HCT116 (cell line): Measurements from ENCODE around the gene NDUFC2. TPM values are rescaled to one million over a fixed set of nuclear protein-coding genes. Genes with fewer than 3 reads are reported as not detected.

Experiments used
- ATAC-seq: fragments of 200-7000 bp; cut with Tn5 transposase; 2 replicates; pipeline ENCODE4 v1.9.1; 2020; ENCODE audit warnings: mild to moderate bottlenecking, moderate library complexity
- BruUV-seq: library from RNA; stranded (reverse); fragments of 400-500 nt; replicated peaks from 2 replicates; lab custom pipeline; 2021; lab: Mats Ljungman, UMichigan
- CTCF ChIA-PET: fragments of 300-600 bp; sonication (Branson Sonifier 250); formaldehyde crosslinking; loops from one replicate; lab custom pipeline; 2021; ENCODE audit warnings: antibody characterized with exemption; lab: Charles Lee
- POLR2A ChIA-PET: fragments of 300-600, 350-600 bp; sonication (Branson Sonifier 250); formaldehyde crosslinking; loops from one replicate; lab custom pipeline; 2021; ENCODE audit warnings: antibody characterized with exemption; lab: Charles Lee
- RAD21 ChIA-PET, 2 experiments: fragments of 300-600 bp; sonication (Branson Sonifier 250); formaldehyde crosslinking; loops; one replicate each; lab custom pipeline; 2023; ENCODE audit warnings: low total read pairs in 2 of 2; ENCODE audit not compliant: uncharacterized antibody in 2 of 2, unreplicated experiment in 2 of 2, low non-redundant PET in 1 of 2; lab: Charles Lee
- DNase-seq: peaks from one replicate; pipeline ENCODE4 v3.0.0-alpha.2; 2010; ENCODE audit warnings: low read depth, low spot score
- H2AFZ ChIP-seq: fragments of 200-600 bp; shearing (Covaris generic), sonication (generic); 2 replicates; pipeline ENCODE4 v1.6.1; 2017; ENCODE audit warnings: low read depth, mixed run types, mixed read lengths, antibody characterized with exemption, low read length; ENCODE audit not compliant: poor library complexity, severe bottlenecking
- H3K27ac ChIP-seq: 2 replicates; pipeline ENCODE4 v1.5.1; 2012; ENCODE audit warnings: low read depth, low read length
- H3K27me3 ChIP-seq: fragments of 200-600 bp; sonication (generic); 2 replicates; pipeline ENCODE4 v1.6.1; 2016; ENCODE audit warnings: mixed run types, low read length, mixed read lengths; ENCODE audit not compliant: insufficient read depth
- H3K36me3 ChIP-seq, 2 experiments: fragments of 200-500 bp in 1 of 2; fragments of 200-600 bp in 1 of 2; sonication (Bioruptor generic) in 1 of 2; sonication (generic) in 1 of 2; 2 replicates each; pipeline versions ENCODE4 v1.5.1 to v1.6.1; 2014 to 2016; ENCODE audit warnings: low read length in 2 of 2, inconsistent platforms in 1 of 2, mixed read lengths in 1 of 2, mixed run types in 1 of 2; ENCODE audit not compliant: insufficient read depth in 2 of 2, control insufficient read depth in 1 of 2
- H3K4me1 ChIP-seq, 2 experiments: fragments of 200-600 bp in 1 of 2; sonication (generic) in 1 of 2; 2 replicates each; pipeline versions ENCODE4 v1.5.1 to v1.6.1; 2012 to 2017; ENCODE audit warnings: low read length in 2 of 2, inconsistent platforms in 1 of 2, mild to moderate bottlenecking in 1 of 2, mixed read lengths in 1 of 2, mixed run types in 1 of 2, moderate library complexity in 1 of 2; ENCODE audit not compliant: insufficient read depth in 2 of 2, control insufficient read depth in 1 of 2
- H3K4me2 ChIP-seq: fragments of 200-600 bp; sonication (generic); 2 replicates; pipeline ENCODE4 v1.6.1; 2017; ENCODE audit warnings: mixed run types, low read length, mixed read lengths
- H3K4me3 ChIP-seq, 2 experiments: fragments of 200-600 bp in 1 of 2; sonication (generic) in 1 of 2; replicated peaks in 1 of 2; 2 replicates each; pipeline ENCODE4 v1.5.1; 2011 to 2016; ENCODE audit warnings: low read length in 2 of 2, control low read depth in 1 of 2, low read depth in 1 of 2, mild to moderate bottlenecking in 1 of 2, mixed read lengths in 1 of 2, mixed run types in 1 of 2
- H3K79me2 ChIP-seq: fragments of 200-600 bp; sonication (generic); 2 replicates; pipeline ENCODE4 v1.6.1; 2017; ENCODE audit warnings: mild to moderate bottlenecking, mixed run types, low read length, moderate library complexity, mixed read lengths; ENCODE audit not compliant: insufficient read depth
- H3K9ac ChIP-seq: fragments of 200-600 bp; sonication (generic); 2 replicates; pipeline ENCODE4 v1.6.1; 2016; ENCODE audit warnings: low read length, mixed read lengths
- H3K9me2 ChIP-seq: fragments of 200-600 bp; sonication (generic), shearing (Covaris generic); 2 replicates; pipeline ENCODE4 v1.6.1; 2017; ENCODE audit warnings: mixed run types, mild to moderate bottlenecking, moderate library complexity; ENCODE audit not compliant: insufficient read depth
- H3K9me3 ChIP-seq, 2 experiments: fragments of 200-500 bp in 1 of 2; fragments of 200-600 bp in 1 of 2; sonication (Bioruptor generic) in 1 of 2; sonication (generic) in 1 of 2; 2 replicates each; pipeline ENCODE4 v1.6.1; 2014 to 2017; ENCODE audit warnings: low read length in 2 of 2, mixed read lengths in 2 of 2, inconsistent platforms in 1 of 2, low read depth in 1 of 2, mild to moderate bottlenecking in 1 of 2, mixed run types in 1 of 2, moderate library complexity in 1 of 2; ENCODE audit not compliant: control insufficient read depth in 1 of 2, insufficient read depth in 1 of 2
- H4K20me1 ChIP-seq: fragments of 200-600 bp; sonication (generic), shearing (Covaris generic); 2 replicates; pipeline ENCODE4 v1.6.1; 2017; ENCODE audit warnings: mixed run types, mild to moderate bottlenecking, moderate library complexity; ENCODE audit not compliant: insufficient read depth
- CBX3 ChIP-seq: IDR thresholded peaks from 2 replicates; pipeline ENCODE4 v1.6.1; 2012; ENCODE audit warnings: low read depth
- CEBPB ChIP-seq: IDR thresholded peaks from 2 replicates; pipeline ENCODE4 v1.6.1; 2012; ENCODE audit warnings: low read depth
- ELF1 ChIP-seq: IDR thresholded peaks from 2 replicates; pipeline ENCODE4 v1.6.1; 2012; ENCODE audit warnings: low read depth, borderline replicate concordance
- FOSL1 ChIP-seq: IDR thresholded peaks from 2 replicates; pipeline ENCODE4 v1.6.1; 2012; ENCODE audit warnings: low read depth
- JUND ChIP-seq: IDR thresholded peaks from 2 replicates; pipeline ENCODE4 v1.6.1; 2012
- POLR2A ChIP-seq: IDR thresholded peaks from 2 replicates; pipeline ENCODE4 v1.7.0; 2011; ENCODE audit warnings: borderline replicate concordance; ENCODE audit not compliant: insufficient read depth, insufficient read length; ENCODE audit errors: extremely low read depth
- POLR2AphosphoS5 ChIP-seq: IDR thresholded peaks from 2 replicates; pipeline ENCODE4 v1.6.1; 2011; ENCODE audit warnings: mild to moderate bottlenecking, low read depth, low read length, moderate library complexity
- RAD21 ChIP-seq: IDR thresholded peaks from 2 replicates; pipeline ENCODE4 v1.6.1; 2012; ENCODE audit warnings: low read depth, mild to moderate bottlenecking
- SIN3A ChIP-seq: IDR thresholded peaks from 2 replicates; pipeline ENCODE4 v1.6.1; 2012; ENCODE audit warnings: low read depth
- SP1 ChIP-seq: IDR thresholded peaks from 2 replicates; pipeline ENCODE4 v1.6.1; 2012; ENCODE audit warnings: low read depth
- SRF ChIP-seq: IDR thresholded peaks from 2 replicates; pipeline ENCODE4 v1.6.1; 2012; ENCODE audit warnings: low read depth
- TCF7L2 ChIP-seq: IDR thresholded peaks from 2 replicates; pipeline ENCODE4 v1.7.0; 2011; ENCODE audit warnings: borderline replicate concordance, inconsistent platforms; ENCODE audit not compliant: insufficient read depth, insufficient read length; ENCODE audit errors: extremely low read depth
- YY1 ChIP-seq: IDR thresholded peaks from 2 replicates; pipeline ENCODE4 v1.6.1; 2011; ENCODE audit warnings: low read length, low read depth, moderate library complexity, mild to moderate bottlenecking; ENCODE audit not compliant: insufficient replicate concordance; ENCODE audit errors: extremely low read depth
- ZNF274 ChIP-seq: fragments of 200-500 bp; sonication (Bioruptor generic); IDR thresholded peaks from 2 replicates; pipeline ENCODE4 v1.6.1; 2014; ENCODE audit warnings: mild to moderate bottlenecking, low read depth, low read length, inconsistent platforms
- intact Hi-C: fragments of 100-400 bp; cut with micrococcal nuclease; formaldehyde crosslinking; loops from 2 replicates; pipeline ENCODE4 v1.10.0; 2022
- total RNA-seq: library from RNA; stranded (reverse); gene quantifications from one replicate; pipeline ENCODE4 v1.2.1, GENCODE V29; 2021; ENCODE audit not compliant: unreplicated experiment
- TF ChIP-seq, protein P1 (sequence below), 3 experiments: fragments of 200-600 bp in 1 of 3; sonication (generic) in 1 of 3; IDR thresholded peaks in 2 of 3; conservative IDR thresholded peaks in 1 of 3; 2 replicates each; pipeline ENCODE4 v1.5.1; 2012 to 2017; ENCODE audit warnings: low read depth in 2 of 3, low read length in 2 of 3, antibody characterized with exemption in 1 of 3, borderline replicate concordance in 1 of 3, control low read depth in 1 of 3, mild to moderate bottlenecking in 1 of 3, mixed read lengths in 1 of 3, mixed run types in 1 of 3, moderate library complexity in 1 of 3; ENCODE audit not compliant: insufficient read depth in 1 of 3
- TF ChIP-seq, protein P2 (sequence below): IDR thresholded peaks from 2 replicates; pipeline ENCODE4 v1.6.1; 2012; ENCODE audit warnings: low read depth
- TF ChIP-seq, protein P3 (sequence below): IDR thresholded peaks from 2 replicates; pipeline ENCODE4 v1.6.1; 2012
- TF ChIP-seq, protein P4 (sequence below): IDR thresholded peaks from 2 replicates; pipeline ENCODE4 v1.6.1; 2011; ENCODE audit warnings: mild to moderate bottlenecking, low read length, moderate library complexity; ENCODE audit not compliant: insufficient replicate concordance; ENCODE audit errors: extremely low read depth

The NDUFC2 gene
- total RNA-seq, 1 experiment from 2014 or later = 225 TPM

DNA sequence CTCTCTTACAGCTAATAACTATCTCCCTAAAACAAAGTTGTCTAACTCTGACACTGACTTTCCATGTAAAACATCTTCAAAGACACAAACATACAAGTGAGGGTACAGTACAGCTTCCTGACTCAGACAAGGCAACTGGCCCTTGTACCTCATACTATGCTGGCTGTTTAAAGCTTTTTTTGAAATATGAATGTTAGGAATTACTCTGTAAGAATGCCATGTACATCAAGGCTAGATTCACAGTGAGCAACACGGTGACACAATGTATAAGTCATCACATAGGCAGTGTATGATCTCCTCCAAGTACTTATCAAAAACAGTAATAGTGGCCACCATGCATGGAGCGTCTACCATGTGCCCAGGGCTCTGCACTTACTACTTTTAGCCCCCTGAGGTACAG lies 31.2 kb upstream of the NDUFC2 start:
- POLR2A ChIA-PET = no interaction called here
- H3K9me3 ChIP-seq = no peaks in the 10 kb centered on the region
- H3K4me3 ChIP-seq = no peak overlapping the region
- no peak for ATAC-seq
- TF ChIP-seq TCF7L2 (no peak), ELF1 (no peak), YY1 (no peak), FOSL1 (no peak), CBX3 (no peak), SIN3A (no peak), JUND (no peak), SP1 (no peak), POLR2AphosphoS5 (no peak), RAD21 (no peak), ZNF274 (no peak), POLR2A (no peak), CEBPB (no peak), SRF (no peak)
- TF ChIP-seq, protein P1, sequence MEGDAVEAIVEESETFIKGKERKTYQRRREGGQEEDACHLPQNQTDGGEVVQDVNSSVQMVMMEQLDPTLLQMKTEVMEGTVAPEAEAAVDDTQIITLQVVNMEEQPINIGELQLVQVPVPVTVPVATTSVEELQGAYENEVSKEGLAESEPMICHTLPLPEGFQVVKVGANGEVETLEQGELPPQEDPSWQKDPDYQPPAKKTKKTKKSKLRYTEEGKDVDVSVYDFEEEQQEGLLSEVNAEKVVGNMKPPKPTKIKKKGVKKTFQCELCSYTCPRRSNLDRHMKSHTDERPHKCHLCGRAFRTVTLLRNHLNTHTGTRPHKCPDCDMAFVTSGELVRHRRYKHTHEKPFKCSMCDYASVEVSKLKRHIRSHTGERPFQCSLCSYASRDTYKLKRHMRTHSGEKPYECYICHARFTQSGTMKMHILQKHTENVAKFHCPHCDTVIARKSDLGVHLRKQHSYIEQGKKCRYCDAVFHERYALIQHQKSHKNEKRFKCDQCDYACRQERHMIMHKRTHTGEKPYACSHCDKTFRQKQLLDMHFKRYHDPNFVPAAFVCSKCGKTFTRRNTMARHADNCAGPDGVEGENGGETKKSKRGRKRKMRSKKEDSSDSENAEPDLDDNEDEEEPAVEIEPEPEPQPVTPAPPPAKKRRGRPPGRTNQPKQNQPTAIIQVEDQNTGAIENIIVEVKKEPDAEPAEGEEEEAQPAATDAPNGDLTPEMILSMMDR (IDR thresholded peaks at IDR 0.05 in 2 of 3, conservative IDR thresholded peaks at IDR 0.05 in 1 of 3; ENCODE audit: borderline replicate concordance in 1 of 3, insufficient read depth in 1 of 3, low read depth in 2 of 3, low read length in 2 of 3) = no peak
- TF ChIP-seq, protein P2, sequence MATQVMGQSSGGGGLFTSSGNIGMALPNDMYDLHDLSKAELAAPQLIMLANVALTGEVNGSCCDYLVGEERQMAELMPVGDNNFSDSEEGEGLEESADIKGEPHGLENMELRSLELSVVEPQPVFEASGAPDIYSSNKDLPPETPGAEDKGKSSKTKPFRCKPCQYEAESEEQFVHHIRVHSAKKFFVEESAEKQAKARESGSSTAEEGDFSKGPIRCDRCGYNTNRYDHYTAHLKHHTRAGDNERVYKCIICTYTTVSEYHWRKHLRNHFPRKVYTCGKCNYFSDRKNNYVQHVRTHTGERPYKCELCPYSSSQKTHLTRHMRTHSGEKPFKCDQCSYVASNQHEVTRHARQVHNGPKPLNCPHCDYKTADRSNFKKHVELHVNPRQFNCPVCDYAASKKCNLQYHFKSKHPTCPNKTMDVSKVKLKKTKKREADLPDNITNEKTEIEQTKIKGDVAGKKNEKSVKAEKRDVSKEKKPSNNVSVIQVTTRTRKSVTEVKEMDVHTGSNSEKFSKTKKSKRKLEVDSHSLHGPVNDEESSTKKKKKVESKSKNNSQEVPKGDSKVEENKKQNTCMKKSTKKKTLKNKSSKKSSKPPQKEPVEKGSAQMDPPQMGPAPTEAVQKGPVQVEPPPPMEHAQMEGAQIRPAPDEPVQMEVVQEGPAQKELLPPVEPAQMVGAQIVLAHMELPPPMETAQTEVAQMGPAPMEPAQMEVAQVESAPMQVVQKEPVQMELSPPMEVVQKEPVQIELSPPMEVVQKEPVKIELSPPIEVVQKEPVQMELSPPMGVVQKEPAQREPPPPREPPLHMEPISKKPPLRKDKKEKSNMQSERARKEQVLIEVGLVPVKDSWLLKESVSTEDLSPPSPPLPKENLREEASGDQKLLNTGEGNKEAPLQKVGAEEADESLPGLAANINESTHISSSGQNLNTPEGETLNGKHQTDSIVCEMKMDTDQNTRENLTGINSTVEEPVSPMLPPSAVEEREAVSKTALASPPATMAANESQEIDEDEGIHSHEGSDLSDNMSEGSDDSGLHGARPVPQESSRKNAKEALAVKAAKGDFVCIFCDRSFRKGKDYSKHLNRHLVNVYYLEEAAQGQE = no peak
- TF ChIP-seq, protein P3, sequence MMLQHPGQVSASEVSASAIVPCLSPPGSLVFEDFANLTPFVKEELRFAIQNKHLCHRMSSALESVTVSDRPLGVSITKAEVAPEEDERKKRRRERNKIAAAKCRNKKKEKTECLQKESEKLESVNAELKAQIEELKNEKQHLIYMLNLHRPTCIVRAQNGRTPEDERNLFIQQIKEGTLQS = no peak
- TF ChIP-seq, protein P4, sequence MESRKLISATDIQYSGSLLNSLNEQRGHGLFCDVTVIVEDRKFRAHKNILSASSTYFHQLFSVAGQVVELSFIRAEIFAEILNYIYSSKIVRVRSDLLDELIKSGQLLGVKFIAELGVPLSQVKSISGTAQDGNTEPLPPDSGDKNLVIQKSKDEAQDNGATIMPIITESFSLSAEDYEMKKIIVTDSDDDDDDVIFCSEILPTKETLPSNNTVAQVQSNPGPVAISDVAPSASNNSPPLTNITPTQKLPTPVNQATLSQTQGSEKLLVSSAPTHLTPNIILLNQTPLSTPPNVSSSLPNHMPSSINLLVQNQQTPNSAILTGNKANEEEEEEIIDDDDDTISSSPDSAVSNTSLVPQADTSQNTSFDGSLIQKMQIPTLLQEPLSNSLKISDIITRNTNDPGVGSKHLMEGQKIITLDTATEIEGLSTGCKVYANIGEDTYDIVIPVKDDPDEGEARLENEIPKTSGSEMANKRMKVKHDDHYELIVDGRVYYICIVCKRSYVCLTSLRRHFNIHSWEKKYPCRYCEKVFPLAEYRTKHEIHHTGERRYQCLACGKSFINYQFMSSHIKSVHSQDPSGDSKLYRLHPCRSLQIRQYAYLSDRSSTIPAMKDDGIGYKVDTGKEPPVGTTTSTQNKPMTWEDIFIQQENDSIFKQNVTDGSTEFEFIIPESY = no peak
- TF ChIP-seq, all 23 proteins: peak for 0
- intact Hi-C loops = no loop called here
- Histone ChIP-seq H3K4me2 (no peak overlapping the region), H3K9me2 (no peaks in the 10 kb centered on the region), H3K27me3 (no peaks in the 10 kb centered on the region), H3K36me3 (peaks cover 7 to 21% of the 10 kb centered on the region in 2 experiments), H3K79me2 (no peaks in the 10 kb centered on the region), H3K9ac (no peak overlapping the region), H3K4me1 (no peaks in the 10 kb centered on the region), H3K27ac (no peak overlapping the region), H2AFZ (no peak overlapping the region), H4K20me1 (no peaks in the 10 kb centered on the region)
- ChIA-PET RAD21 (no interaction called here), CTCF (interaction anchor here (0.8 kb wide), 1 partner anchor 60 kb away, joined by 3 read pairs; no protein-coding TSS in a partner anchor)
- no peak for DNase-seq
- no TSS peak for BruUV-seq
